GM10266 (cell line): ENCODE measurements around the gene AVP.

Experiments used
- DNase-seq: peaks from one replicate; pipeline ENCODE4 v3.0.0; 2012; ENCODE audit errors: extremely low spot score
- CTCF ChIP-seq: IDR thresholded peaks from 2 replicates; pipeline ENCODE4 v1.5.1; 2012; ENCODE audit warnings: mild to moderate bottlenecking, low read depth; ENCODE audit not compliant: control insufficient read depth, insufficient read depth; ENCODE audit errors: missing control alignments

AVP gene

GRCh38 chr20:3106185-3106584 lies 21.7 kb upstream of the AVP start:
- no peak for DNase-seq
- no peak for TF ChIP-seq CTCF

- no peak for TF ChIP-seq CTCF
These were observed 21.0 kb upstream of the AVP start for GRCh38 chr20:3105256-3106137.

GRCh38 chr20:3103369-3104032 lies 19.0 kb upstream of the AVP start:
- no peak for DNase-seq
- no peak for TF ChIP-seq CTCF

More at GRCh38 chr20:3105256-3106137, 21.0 kb upstream of the AVP start:
- DNase-seq = no peak

- no peak for TF ChIP-seq CTCF
These were observed 18.2 kb upstream of the AVP start for GRCh38 chr20:3102575-3103368.

GRCh38 chr20:3101737-3102574 lies 17.4 kb upstream of the AVP start:
- DNase-seq = no peak
- TF ChIP-seq CTCF = no peak

More at GRCh38 chr20:3102575-3103368, 18.2 kb upstream of the AVP start:
- DNase-seq = no peak

- no peak for DNase-seq
- no peak for TF ChIP-seq CTCF
These were observed 16.7 kb upstream of the AVP start for GRCh38 chr20:3101251-3101650.
